ENCODE measurements around the gene MSN.

GRCh38 chrX:65671286-65671685, 3.8 kb downstream of the MSN start:
- TF ChIP-seq POLR2A (IDR thresholded peaks at IDR 0.05; ENCODE audit: low read depth, low read length) (no peak), POLR2AphosphoS5 (IDR thresholded peaks at IDR 0.05; ENCODE audit: low read depth, low read length) (no peak), TAF1 (IDR thresholded peaks at IDR 0.05; ENCODE audit: low read depth, low read length) (no peak), PAX5 (IDR thresholded peaks at IDR 0.05; ENCODE audit: insufficient read depth, low read length, severe bottlenecking) (no peak), SPI1 (IDR thresholded peaks at IDR 0.05; ENCODE audit: low read depth, low read length) (no peak)
